Astrocyte of the hippocampus (primary cell): ENCODE measurements around the gene C17orf107.
A peak's percentile ranks its signal among the peaks of the same experiment; 100 is the strongest.
"Not testable (repeated sequence)": the region's sequence is repeated elsewhere in the genome, so short reads cannot be mapped to it uniquely, and the experiment has no call there.

Experiments
- DNase-seq: peaks from one replicate; pipeline ENCODE4 v3.0.0; 2011; ENCODE audit warnings: low read depth, low spot score

The C17orf107 gene

DNA sequence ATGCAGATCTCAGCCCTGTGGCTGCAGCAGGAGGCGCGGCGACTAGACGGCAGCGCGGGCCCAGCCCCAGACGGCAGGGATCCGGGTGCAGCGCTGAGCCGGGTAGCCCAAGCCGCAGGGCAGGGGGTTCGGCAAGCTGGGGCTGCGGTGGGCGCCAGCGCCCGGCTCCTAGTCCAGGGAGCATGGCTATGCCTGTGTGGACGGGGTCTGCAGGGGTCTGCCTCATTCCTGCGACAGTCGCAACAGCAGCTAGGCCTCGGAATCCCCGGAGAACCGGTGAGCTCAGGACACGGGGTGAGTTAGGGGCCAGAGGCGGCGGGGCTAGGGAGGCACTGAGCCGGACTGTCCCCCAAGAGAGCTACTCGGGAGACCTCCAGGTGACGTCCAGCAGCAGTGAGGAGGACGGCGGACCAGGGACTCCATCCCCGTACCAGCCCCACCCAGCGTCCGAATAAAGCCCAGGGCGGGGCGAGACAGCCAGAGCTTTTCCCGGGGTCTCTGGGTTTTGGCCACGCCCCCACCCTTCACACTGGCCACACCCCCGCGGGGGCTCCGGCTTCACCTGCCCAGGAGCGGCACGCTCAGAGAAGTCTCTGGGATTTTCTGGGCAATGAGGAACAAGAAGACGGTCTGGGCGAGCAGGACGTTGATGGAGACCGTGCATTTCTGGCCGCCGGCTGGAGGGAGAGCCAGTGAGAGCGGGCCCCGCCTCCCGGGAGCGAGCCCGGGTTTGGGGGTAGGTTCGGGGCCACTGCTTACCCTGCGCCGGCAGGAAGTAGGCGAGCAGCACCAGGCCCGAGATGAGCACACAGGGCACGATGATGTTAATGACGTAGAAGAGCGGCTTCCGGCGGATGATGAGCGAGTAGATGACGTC lies 1.1 kb downstream of the C17orf107 start:
- DNase-seq = peak; percentile 48

DNA sequence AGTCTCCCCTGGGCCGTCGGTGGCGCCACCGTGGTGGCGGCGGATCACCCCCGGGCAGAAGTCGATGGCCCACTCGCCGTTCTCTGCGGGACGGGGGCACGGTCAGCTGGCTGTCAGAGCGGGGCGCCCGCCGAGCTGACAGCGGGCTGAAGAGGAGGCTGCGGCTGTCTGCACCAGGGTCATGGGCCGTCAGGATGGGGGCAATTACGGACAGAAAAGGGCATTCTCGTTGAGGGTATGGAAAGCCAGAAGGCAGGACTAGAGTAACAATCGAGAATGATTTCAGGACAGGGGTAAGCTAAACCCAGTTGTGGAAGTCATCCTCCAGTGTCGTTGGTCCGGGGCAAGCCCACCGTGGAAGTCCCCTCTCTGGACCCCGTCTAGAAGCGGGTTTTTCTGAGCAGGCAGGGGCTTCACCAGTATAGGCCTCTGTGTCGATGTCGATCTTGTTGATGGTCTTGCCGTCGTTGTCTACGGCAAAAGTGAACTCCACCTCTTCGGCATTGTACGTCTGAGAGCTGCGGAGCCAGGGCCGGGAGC lies 1.8 kb downstream of the C17orf107 start:
- no peak for DNase-seq

DNA sequence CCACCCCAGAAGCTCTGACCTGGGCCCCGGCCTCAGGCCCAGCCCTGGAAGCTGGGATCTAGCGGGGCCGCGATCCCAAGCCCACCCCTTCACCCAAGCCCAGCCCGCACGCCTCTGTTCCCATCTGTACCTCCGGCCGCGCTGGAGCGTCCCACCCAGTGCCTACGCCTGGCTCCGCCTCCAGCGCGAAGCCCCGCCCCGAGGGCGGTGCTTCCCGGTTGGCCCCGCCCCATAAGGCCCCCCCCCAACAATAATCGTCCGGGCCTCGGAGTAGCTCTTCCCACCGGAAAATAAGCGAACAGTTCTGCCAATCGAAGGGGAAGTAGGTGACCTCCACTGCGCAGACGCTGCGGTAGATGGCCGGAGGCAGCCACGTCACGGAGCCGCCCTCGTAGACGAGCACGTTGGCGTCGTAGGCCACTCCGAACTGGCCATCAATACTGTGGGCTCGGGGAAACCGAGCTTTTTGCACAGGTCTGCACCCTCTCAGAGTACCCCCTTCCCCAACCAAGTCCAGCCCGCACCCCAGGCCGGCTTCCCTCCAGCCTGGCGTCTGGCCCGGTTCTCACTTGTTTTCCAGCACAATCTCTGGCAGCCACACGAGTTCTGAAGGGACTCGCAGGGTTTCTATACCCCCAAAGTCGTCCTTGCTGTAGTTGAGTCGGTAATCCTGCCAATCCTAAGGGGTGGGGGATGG lies 2.5 kb downstream of the C17orf107 start:
- DNase-seq = no peak

DNA sequence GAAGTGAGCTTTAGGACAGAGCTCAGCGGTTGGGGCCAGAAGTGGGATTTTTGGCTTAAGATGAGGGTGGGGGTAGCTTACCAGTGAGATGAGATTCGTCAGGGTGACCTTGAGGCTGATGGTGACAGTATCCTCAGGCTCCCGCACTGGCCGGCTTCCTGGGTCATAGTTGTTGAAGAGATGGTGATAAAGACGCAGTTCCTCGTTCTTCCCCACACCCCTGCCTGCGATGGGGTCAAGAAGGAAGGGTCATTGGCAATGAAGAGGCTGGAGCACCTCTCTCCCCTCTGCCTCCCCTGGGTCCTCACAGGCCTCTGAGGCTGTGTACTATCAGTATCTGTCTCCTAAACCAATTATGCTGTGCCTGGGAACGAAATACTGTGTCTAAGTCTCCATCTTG lies 3.2 kb downstream of the C17orf107 start:
- no peak for DNase-seq

DNA sequence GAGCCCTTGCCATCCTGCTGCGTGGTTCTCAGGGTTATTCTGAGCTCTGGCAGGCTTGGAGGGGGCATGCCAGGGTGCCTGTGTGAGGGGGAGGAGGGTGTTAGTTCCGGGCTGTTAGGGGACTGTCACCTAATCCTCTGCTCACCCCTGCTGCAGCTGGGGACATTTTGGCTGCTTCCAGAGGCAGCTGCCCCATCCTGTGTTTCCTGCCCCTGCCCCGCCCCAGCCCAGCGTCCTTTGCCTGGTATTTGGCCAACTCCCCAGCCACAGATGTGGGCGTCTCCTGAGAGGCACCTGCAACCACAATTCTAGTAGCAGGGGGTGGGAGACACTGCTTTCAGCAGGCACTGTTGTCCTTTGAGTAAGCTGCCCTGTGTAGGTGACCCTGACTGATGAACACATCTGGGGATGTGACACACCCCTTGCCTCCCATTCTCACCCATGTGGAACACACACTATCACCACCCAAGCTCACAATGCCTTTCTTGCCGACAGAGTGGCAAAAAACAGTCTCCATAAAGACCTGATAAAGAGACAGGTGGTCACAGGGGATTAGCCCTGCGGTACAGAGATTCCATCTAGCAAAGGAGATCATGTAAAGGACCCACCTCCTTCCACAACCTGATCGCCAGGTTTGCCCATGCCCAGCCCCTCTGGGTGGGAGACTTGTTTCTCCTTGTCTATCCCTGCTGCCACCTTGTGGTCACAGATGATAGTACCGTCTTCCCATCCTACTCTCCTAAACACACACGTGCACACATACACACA lies 3.9 kb downstream of the C17orf107 start, which contains the start of gene CHRNE:
Gene CHRNE (minus strand): TSS at position 48 of the 768 bp plus-strand sequence. CDS start 35 bp downstream, at position 13.
- peak; percentile 85 for DNase-seq

DNA sequence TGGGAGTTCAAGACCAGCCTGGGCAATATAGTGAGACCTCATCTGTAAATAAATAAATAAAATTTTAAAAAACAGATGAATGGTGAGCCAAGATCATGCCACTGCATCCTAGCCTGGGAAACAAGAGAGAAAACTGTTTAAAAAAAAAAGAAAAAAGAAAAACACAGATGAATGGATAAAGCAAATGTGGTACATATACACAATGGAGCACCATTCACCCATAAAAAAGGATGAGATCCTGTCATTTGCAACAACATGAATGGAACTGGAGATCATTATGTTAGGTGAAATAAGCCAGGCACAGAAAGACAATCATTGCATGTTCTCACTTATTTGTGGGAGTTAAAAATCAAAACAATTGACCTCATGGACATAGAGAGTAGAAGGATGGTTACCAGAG lies 7.3 kb downstream of the C17orf107 start:
- not testable (repeated sequence) for DNase-seq

DNA sequence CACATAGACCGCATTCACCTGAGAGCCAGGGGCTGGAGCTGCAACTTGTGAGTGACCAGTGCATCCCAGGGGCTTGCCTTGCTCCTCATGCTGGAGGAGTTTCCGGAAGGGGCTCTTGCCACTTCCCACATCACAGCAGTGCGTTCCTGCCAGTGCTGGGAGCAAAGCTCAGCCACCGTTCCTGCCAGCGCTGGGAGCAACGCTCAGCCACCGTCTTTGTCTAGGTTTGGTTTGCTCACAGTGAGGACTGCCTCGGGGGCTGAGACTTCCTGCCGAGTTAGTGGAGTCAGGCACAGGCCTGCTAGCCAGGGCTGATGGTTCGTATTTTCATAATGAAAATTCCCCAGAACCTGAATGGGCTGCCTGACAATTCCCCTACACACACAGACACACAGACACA lies 9.0 kb downstream of the C17orf107 start:
- DNase-seq = no peak

DNA sequence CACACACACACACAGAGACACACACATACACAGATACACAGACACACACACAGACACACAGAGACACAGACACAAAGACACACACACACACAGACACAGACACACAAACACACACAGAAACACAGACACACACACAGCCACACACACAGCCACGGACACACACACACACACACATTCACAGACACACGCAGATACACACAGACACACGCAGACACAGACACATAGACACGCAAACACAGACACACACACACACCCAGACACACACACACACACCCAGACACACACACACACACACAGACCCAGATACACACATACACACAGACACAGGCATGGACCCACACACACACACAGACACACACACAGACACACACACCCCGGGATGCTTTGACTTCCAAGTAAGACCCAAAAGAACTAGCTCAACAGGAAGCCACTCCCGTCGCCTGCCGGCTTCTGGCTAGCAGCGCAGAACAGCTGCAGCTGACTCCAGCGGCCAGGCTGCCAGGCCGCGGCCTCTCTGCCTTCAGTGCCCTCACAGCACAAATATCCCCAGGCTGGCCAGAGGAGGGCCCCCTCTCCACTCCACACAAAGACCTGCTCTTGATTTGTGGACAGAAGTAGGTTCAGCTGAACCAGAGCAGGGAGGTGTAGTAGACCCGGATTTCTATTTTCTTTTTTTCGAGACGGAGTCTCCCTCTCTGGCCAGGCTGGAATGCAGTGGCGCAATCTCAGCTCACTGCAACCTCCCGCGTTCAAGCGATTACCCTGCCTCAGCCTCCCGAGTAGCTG lies 9.6 kb downstream of the C17orf107 start:
- DNase-seq = peak; percentile 94

DNA sequence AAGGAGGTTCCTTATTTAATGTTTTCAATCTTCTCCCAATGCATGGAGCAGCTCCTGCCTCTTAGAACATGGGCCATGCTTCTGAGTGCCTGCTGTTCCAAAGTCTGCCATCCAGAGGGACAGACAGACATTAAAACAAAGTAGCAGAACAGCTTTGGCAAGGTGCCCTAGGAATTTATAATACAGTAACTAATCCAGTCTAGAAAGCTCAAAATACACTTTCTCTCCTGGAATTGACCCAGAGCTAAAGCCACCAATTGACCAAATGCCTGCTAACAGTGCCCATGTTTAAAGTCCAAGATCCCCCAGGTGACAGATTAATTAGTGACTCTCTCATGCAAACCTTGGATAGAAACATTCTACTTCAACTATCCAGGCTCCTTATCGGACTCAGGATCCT lies 14.7 kb downstream of the C17orf107 start:
- DNase-seq = no peak

DNA sequence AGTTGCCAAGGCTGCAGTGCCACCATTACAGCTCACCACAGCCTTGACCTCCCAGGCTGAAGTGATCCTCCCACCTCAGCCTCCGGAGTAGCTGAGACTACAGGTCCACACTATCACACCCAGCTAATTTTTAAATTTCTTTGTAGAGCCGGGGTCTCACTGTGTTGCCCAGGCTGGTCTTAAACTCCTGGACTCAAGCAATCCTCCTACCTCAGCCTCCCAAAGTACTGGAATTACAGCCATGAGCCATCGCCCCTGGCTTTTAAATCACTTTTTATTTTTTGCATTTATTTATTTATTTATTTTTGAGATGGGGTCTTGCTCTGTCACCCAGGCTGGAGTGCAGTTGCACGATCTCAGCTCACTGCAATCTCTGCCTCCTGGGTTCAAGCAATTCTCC lies 15.2 kb downstream of the C17orf107 start:
- not testable (repeated sequence) for DNase-seq

DNA sequence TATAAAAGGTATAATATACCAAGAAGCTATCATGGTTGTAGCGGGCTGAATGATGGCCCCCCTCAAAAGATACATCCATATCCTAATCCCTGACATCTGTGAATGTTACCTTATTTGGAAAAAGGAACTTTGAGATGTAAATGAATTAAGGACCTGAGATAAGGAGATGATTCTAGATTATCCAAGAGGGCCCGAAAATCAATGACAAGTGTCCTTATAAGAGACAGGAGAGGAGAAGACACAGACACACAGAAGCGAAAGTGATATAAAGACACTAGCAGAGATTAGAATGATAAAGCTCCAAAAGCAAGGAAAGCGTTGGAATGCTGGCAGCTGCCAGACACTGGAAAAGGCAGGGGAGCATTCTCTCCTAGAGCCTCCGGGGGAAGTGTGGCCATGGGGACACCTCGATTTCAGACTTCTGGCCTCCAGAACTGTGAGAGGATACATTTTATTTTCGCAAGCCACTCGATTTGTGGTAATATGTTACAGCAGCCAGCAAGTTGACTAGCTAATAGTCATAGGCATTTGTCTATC lies 20.2 kb downstream of the C17orf107 start:
- no peak for DNase-seq

DNA sequence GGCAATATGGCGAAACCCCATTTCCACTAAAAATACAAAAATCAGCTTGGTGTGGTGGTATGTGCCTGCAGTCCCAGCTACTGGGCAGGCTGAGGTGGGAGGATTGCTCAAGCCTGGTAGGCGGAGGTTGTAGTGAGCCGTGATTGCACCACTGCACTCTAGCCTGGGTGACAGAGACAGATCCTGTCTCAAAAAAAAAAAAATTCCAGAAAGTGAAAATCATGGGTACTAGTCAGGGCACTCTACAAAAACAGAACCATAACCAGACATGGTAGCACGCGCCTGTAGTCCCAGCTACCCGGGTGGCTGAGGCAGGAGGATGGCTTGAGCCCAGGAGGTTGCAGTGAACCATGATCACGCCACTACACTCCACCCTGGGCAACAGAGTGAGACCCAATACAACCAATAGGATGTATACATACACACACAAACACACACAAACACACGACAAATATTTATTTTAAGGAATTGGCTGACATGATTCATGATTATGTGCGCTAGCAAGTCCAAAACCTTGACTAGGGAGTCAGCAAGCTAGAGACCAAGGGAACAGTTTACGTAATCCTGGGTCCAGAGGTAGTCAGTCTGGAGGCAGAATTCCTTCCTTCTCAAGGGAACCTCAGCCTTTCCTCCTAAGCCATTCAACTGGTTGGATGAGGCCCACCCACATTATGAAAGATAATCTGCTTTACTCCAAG lies 21.2 kb downstream of the C17orf107 start:
- DNase-seq = no peak

DNA sequence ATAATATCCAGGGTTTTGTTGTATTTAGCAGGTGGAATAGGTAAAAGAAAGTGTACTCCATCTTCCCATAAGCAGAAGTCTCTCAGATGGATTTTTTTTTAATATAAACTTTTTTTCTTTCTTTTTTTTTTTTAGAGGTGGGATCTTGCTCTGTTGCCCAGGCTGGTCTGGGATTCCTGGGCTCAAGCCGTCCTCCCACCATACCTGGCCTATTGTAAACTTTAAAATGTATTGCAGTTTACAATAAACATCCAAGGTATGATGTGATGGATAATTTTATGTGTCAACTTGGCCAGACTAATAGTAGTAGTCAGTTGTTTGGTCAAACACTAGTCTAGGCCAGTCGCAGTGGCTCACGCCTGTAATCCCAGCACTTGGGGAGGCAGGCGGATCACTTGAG lies 22.0 kb downstream of the C17orf107 start:
- DNase-seq = no peak

DNA sequence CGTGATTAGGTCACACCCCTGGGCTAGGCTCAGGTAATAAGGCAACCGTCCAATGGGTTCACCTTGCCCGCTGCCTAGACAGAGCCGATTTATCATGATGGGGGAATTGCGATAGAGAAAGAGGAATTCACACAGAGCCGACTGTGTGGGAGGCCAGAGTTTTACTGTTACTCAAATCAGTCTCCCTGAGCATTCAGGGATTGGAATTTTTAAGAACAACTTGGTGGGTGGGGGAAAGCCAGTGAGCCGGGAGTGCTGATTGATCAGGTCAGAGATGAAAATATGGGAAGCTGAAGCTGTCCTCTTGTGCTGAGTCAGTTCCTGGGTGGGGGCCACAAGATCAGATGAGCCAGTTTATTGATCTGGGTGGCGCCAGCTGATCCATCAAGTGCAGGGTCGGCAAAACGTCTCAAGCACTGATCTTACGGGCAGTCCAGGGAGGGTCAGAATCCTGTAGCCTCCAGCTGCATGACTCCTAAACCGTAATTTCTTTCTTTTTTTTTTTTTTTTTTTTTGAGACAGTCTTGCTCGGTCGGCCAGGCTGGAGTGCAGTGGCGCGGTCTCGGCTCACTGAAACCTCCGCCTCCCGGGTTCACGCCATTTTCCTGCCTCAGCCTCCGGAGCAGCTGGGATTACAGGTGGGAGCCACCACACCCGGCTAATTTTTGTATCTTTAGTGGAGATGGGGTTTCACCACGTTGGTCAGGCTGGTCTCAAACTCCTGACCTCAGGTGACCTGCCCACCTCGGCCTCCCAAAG lies 27.4 kb downstream of the C17orf107 start:
- DNase-seq = not testable (repeated sequence)

DNA sequence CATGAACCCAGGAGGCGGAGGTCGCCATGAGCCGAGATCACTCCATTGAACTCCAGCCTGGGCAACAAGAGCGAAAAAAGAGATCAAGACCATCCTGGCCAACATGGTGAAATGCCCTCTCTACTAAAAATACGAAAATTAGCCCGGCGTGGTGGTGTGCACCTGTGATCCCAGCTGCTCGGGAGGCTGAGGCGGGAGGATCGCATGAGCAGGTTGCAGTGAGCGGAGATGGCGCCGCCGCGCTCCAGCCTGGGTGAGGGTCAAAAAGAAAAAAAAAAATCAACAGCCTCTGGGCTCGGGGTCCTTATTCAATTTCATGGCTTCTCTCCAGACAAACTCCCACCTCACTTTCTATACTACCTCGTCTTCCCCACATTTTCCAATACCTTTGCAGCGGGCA lies 29.5 kb downstream of the C17orf107 start:
- DNase-seq = no peak

DNA sequence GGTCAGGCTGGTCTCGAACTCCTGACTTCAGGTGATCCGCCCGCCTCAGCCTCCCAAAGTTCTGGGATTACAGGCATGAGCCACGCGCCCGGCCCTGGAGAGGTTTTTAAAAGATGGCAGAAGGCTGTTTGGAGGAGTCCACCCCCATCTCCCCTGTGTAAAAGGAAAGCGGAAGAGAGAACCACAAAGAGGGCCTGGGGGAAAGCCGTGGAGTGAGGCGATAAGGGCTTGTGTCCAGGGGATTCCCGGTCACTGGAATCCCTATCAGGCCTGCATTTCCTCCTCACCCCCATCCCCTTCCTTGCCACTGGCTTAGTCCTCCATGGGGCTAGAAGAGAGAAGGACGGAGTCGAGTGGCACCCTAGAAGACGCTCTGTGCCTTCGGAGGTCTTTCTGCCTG lies 32.6 kb downstream of the C17orf107 start, which contains the start of gene GP1BA:
Gene GP1BA (plus strand): TSS at position 315 of the 400 bp plus-strand sequence. CDS start 328 bp downstream, outside the sequence.
- no peak for DNase-seq

DNA sequence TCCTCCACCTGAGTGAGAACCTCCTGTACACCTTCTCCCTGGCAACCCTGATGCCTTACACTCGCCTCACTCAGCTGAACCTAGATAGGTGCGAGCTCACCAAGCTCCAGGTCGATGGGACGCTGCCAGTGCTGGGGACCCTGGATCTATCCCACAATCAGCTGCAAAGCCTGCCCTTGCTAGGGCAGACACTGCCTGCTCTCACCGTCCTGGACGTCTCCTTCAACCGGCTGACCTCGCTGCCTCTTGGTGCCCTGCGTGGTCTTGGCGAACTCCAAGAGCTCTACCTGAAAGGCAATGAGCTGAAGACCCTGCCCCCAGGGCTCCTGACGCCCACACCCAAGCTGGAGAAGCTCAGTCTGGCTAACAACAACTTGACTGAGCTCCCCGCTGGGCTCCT lies 33.4 kb downstream of the C17orf107 start:
- DNase-seq = no peak

DNA sequence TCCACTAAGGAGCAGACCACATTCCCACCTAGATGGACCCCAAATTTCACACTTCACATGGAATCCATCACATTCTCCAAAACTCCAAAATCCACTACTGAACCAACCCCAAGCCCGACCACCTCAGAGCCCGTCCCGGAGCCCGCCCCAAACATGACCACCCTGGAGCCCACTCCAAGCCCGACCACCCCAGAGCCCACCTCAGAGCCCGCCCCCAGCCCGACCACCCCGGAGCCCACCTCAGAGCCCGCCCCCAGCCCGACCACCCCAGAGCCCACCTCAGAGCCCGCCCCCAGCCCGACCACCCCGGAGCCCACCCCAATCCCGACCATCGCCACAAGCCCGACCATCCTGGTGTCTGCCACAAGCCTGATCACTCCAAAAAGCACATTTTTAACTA lies 34.3 kb downstream of the C17orf107 start:
- no peak for DNase-seq
